ENCODE results near the gene PHOX2B.
A peak's percentile ranks its signal among the peaks of the same experiment; 100 is the strongest.
"Not testable (repeated sequence)": the region's sequence is repeated elsewhere in the genome, so short reads cannot be mapped to it uniquely, and the experiment has no call there.

PHOX2B gene

GRCh38 chr4:41747230-41748055, 1.1 kb downstream of the PHOX2B start:
- no peak for DNase-seq

- DNase-seq, result no peak
Observed at GRCh38 chr4:41746440-41747229, 1.9 kb downstream of the PHOX2B start.

- DNase-seq, result no peak
Observed at GRCh38 chr4:41746025-41746439, 2.5 kb downstream of the PHOX2B start.

- DNase-seq, result no peak
Observed at GRCh38 chr4:41745292-41746024, 3.1 kb downstream of the PHOX2B start.

GRCh38 chr4:41744572-41745291, 3.8 kb downstream of the PHOX2B start:
- DNase-seq, result no peak

- no peak for DNase-seq
Observed at GRCh38 chr4:41741354-41741753, 7.2 kb downstream of the PHOX2B start.

- not testable (repeated sequence) for DNase-seq
Observed at GRCh38 chr4:41737491-41737890, 11.0 kb downstream of the PHOX2B start.

GRCh38 chr4:41734371-41734770, 14.2 kb downstream of the PHOX2B start:
- DNase-seq, result no peak

GRCh38 chr4:41731569-41732126, 16.9 kb downstream of the PHOX2B start:
- DNase-seq, result no peak

- no peak for DNase-seq
Observed at GRCh38 chr4:41728573-41728913, 20.0 kb downstream of the PHOX2B start.

- DNase-seq, result no peak
Observed at GRCh38 chr4:41727861-41728572, 20.5 kb downstream of the PHOX2B start.

GRCh38 chr4:41725254-41725653, 23.3 kb downstream of the PHOX2B start:
- no peak for DNase-seq

GRCh38 chr4:41723286-41723685, 25.2 kb downstream of the PHOX2B start:
- DNase-seq, result no peak

GRCh38 chr4:41722181-41722580, 26.3 kb downstream of the PHOX2B start:
- DNase-seq, result no peak

GRCh38 chr4:41719417-41719816, 29.1 kb downstream of the PHOX2B start:
- peak; percentile 3 for DNase-seq

GRCh38 chr4:41718907-41719306, 29.6 kb downstream of the PHOX2B start:
- DNase-seq, result no peak

- DNase-seq, result no peak
Observed at GRCh38 chr4:41715155-41715554, 33.4 kb downstream of the PHOX2B start.

GRCh38 chr4:41714364-41715000, 34.0 kb downstream of the PHOX2B start:
- DNase-seq, result no peak

GRCh38 chr4:41713768-41714167, 34.8 kb downstream of the PHOX2B start:
- no peak for DNase-seq

GRCh38 chr4:41712425-41712824, 36.1 kb downstream of the PHOX2B start:
- no peak for DNase-seq

GRCh38 chr4:41711654-41712053, 36.9 kb downstream of the PHOX2B start:
- not testable (repeated sequence) for DNase-seq

Measured in activated CD4-positive, alpha-beta T cell treated with anti-CD3 and anti-CD28 coated beads, Interleukin-2, Interleukin-6, amounts not matched to agents 100 ng/mL and 50 ng/mL, durations not matched to agents 16 hours and 8 hours (primary cell).